ENCODE data around the gene GKN1.

The GKN1 gene

GRCh38 chr2:68993660-68994059 lies 19.2 kb downstream of the GKN1 start (continued):
- TF ChIP-seq OVOL3 (tag by site-specific recombination; IDR thresholded peaks at IDR 0.05) = no peak
- no peak for TF ChIP-seq ZNF138 (tag by site-specific recombination; IDR thresholded peaks at IDR 0.05; ENCODE audit: borderline replicate concordance)
- no peak for TF ChIP-seq ZNF214 (tag by site-specific recombination; IDR thresholded peaks at IDR 0.05; ENCODE audit: borderline replicate concordance)
- TF ChIP-seq ZNF768 (tag by site-specific recombination; IDR thresholded peaks at IDR 0.05) = no peak
- no peak for TF ChIP-seq ZNF658 (tag by site-specific recombination; IDR thresholded peaks at IDR 0.05)
- TF ChIP-seq GFI1B (tag by site-specific recombination; IDR thresholded peaks at IDR 0.05) = no peak

GRCh38 chr2:68994864-68995263 lies 20.4 kb downstream of the GKN1 start:
- no peaks in the 10 kb centered on the region for H3K9me3 ChIP-seq (ENCODE audit: control insufficient read depth, insufficient read depth, low read depth, low read length)
- H3K4me1 ChIP-seq (ENCODE audit: control insufficient read depth, insufficient read depth, low read length) = no peaks in the 10 kb centered on the region
- CTCF ChIA-PET = interaction anchor here (0.7 kb wide), 1 partner anchor 52 kb away, joined by 3 read pairs; no protein-coding TSS in a partner anchor
- no peak overlapping the region for H3K27ac ChIP-seq (ENCODE audit: extremely low read depth, low read depth, low read length)
- POLR2A ChIA-PET = no interaction called here
- H3K36me3 ChIP-seq (ENCODE audit: control insufficient read depth in 2 of 2, insufficient read depth in 1 of 2, low read length in 2 of 2) = no peaks in the 10 kb centered on the region
- no peak overlapping the region for H3K4me3 ChIP-seq (ENCODE audit: low read depth, low read length)
- TF ChIP-seq ZNF664 (tag by site-specific recombination; IDR thresholded peaks at IDR 0.05) (no peak), ZNF701 (tag by site-specific recombination; IDR thresholded peaks at IDR 0.05) (no peak), BCL6B (tag by site-specific recombination; IDR thresholded peaks at IDR 0.05) (no peak), PBX3 (CRISPR knock-in tag; IDR thresholded peaks at IDR 0.05) (no peak), ZNF133 (tag by site-specific recombination; IDR thresholded peaks at IDR 0.05) (no peak), SALL2 (tag by site-specific recombination; IDR thresholded peaks at IDR 0.05; ENCODE audit: borderline replicate concordance) (no peak), ZNF510 (tag by site-specific recombination; IDR thresholded peaks at IDR 0.05; ENCODE audit: insufficient replicate concordance) (no peak), ZBTB10 (tag by site-specific recombination; IDR thresholded peaks at IDR 0.05) (no peak), BCL11B (tag by site-specific recombination; IDR thresholded peaks at IDR 0.05; ENCODE audit: low read depth) (no peak), ZSCAN23 (tag by site-specific recombination; IDR thresholded peaks at IDR 0.05) (no peak), RBAK (tag by site-specific recombination; IDR thresholded peaks at IDR 0.05) (no peak), ZNF248 (tag by site-specific recombination; IDR thresholded peaks at IDR 0.05) (no peak), ZNF830 (tag by site-specific recombination; IDR thresholded peaks at IDR 0.05; ENCODE audit: low read depth) (no peak), ZNF341 (tag by site-specific recombination; IDR thresholded peaks at IDR 0.05; ENCODE audit: low read depth) (no peak)

GRCh38 chr2:68995916-68996315 lies 21.5 kb downstream of the GKN1 start:
- POLR2A ChIA-PET = interaction anchor here (0.6 kb wide), 1 partner anchor 34 kb away, joined by 3 read pairs; no protein-coding TSS in a partner anchor
- Histone ChIP-seq H3K4me3 (ENCODE audit: low read depth, low read length) (no peak overlapping the region), H3K9me3 (ENCODE audit: control insufficient read depth, insufficient read depth, low read depth, low read length) (no peaks in the 10 kb centered on the region), H3K27ac (ENCODE audit: extremely low read depth, low read depth, low read length) (no peak overlapping the region), H3K4me1 (ENCODE audit: control insufficient read depth, insufficient read depth, low read length) (no peaks in the 10 kb centered on the region), H3K36me3 (ENCODE audit: control insufficient read depth in 2 of 2, insufficient read depth in 1 of 2, low read length in 2 of 2) (no peaks in the 10 kb centered on the region)
- CTCF ChIA-PET = no interaction called here
- TF ChIP-seq ZNF19 (tag by site-specific recombination; IDR thresholded peaks at IDR 0.05; ENCODE audit: low read depth) (no peak), ZNF335 (tag by site-specific recombination; conservative IDR thresholded peaks at IDR 0.05) (no peak), KLF16 (tag by site-specific recombination; IDR thresholded peaks at IDR 0.05) (no peak), ZNF37A (tag by site-specific recombination; IDR thresholded peaks at IDR 0.05) (no peak), ZFP69B (tag by site-specific recombination; IDR thresholded peaks at IDR 0.05) (no peak)

All from HEK293 (cell line).